Keratinocyte (primary cell): ENCODE data around the gene MLLT10. TPM values are rescaled to one million over a fixed set of nuclear protein-coding genes. Genes with fewer than 3 reads are reported as not detected.

Experiments used
- DNase-seq: peaks from one replicate; pipeline ENCODE4 v3.0.0-alpha.2; 2011; ENCODE audit warnings: low read depth, missing footprints, low spot score
- FAIRE-seq: peaks from 2 replicates; lab custom pipeline; 2011; peaks lifted over from hg19 to GRCh38; lab: Jason Lieb, UNC
- H2AFZ ChIP-seq: 2 replicates; pipeline ENCODE4 v1.6.0; 2012; ENCODE audit warnings: low read length, control low read depth, inconsistent platforms; ENCODE audit not compliant: control insufficient read depth
- H3K27ac ChIP-seq: 2 replicates; pipeline ENCODE4 v1.5.1; 2011; ENCODE audit warnings: low read length; ENCODE audit not compliant: control insufficient read depth, insufficient read depth
- H3K27me3 ChIP-seq: 3 replicates; pipeline ENCODE4 v1.6.0; 2011; ENCODE audit warnings: low read length; ENCODE audit not compliant: control insufficient read depth, insufficient read depth; ENCODE audit errors: extremely low read depth
- H3K36me3 ChIP-seq, 2 experiments: 2 replicates in 1 of 2; 3 replicates in 1 of 2; pipeline ENCODE4 v1.5.1; 2011; ENCODE audit warnings: low read length in 2 of 2, mild to moderate bottlenecking in 1 of 2; ENCODE audit not compliant: control insufficient read depth in 2 of 2, insufficient read depth in 2 of 2; ENCODE audit errors: extremely low read depth in 1 of 2
- H3K4me1 ChIP-seq: 3 replicates; pipeline ENCODE4 v1.5.1; 2011; ENCODE audit warnings: low read length; ENCODE audit not compliant: control insufficient read depth, insufficient read depth; ENCODE audit errors: extremely low read depth
- H3K4me2 ChIP-seq: 3 replicates; pipeline ENCODE4 v1.6.0; 2011; ENCODE audit warnings: low read depth, low read length; ENCODE audit not compliant: control insufficient read depth, insufficient read depth; ENCODE audit errors: extremely low read depth
- H3K4me3 ChIP-seq, 3 experiments: fragments of 200-600 bp in 1 of 3; sonication (generic) in 1 of 3; 2 replicates in 2 of 3; 3 replicates in 1 of 3; pipeline ENCODE4 v1.5.1; 2011 to 2016; ENCODE audit warnings: low read length in 3 of 3, mild to moderate bottlenecking in 3 of 3, control low read depth in 2 of 3, inconsistent platforms in 1 of 3, low read depth in 1 of 3, mixed read lengths in 1 of 3, mixed run types in 1 of 3, moderate library complexity in 1 of 3; ENCODE audit not compliant: control insufficient read depth in 2 of 3, insufficient read depth in 2 of 3; ENCODE audit errors: extremely low read depth in 1 of 3
- H3K79me2 ChIP-seq: 2 replicates; pipeline ENCODE4 v1.6.0; 2012; ENCODE audit warnings: low read length; ENCODE audit not compliant: control insufficient read depth, insufficient read depth
- H3K9ac ChIP-seq: 3 replicates; pipeline ENCODE4 v1.6.0; 2011; ENCODE audit warnings: low read length; ENCODE audit not compliant: control insufficient read depth, insufficient read depth; ENCODE audit errors: extremely low read depth
- H3K9me1 ChIP-seq: 3 replicates; pipeline ENCODE4 v1.6.0; 2011; ENCODE audit warnings: low read length; ENCODE audit not compliant: control insufficient read depth, insufficient read depth; ENCODE audit errors: extremely low read depth
- H3K9me3 ChIP-seq: 2 replicates; pipeline ENCODE4 v1.5.1; 2012; ENCODE audit warnings: low read depth, low read length; ENCODE audit not compliant: control insufficient read depth
- H4K20me1 ChIP-seq: 3 replicates; pipeline ENCODE4 v1.6.0; 2011; ENCODE audit warnings: low read length; ENCODE audit not compliant: control insufficient read depth, insufficient read depth; ENCODE audit errors: extremely low read depth
- EZH2 ChIP-seq: IDR thresholded peaks from one replicate; pipeline ENCODE4 v1.6.1; 2012; ENCODE audit warnings: inconsistent platforms, mild to moderate bottlenecking, low read length, moderate library complexity
- dilution Hi-C: fragments of 300-500 bp; cut with MboI; formaldehyde crosslinking; loops from one replicate; pipeline ENCODE4 v1.7.0; 2020; ENCODE audit warnings: low sequenced_read_pairs; ENCODE audit not compliant: extremely low pct_ligation_motif_present
- polyA plus RNA-seq, 5 experiments: library from polyadenylated mRNA; depleted of rRNA in 3 of 5; stranded (reverse) in 3 of 5; stranded (forward) in 1 of 5; unstranded in 1 of 5; fragments of >200 nt; gene quantifications; 1 replicate in 1 of 5; 2 replicates in 3 of 5; 3 replicates in 1 of 5; pipeline versions ENCODE4 v1.2.1 to v1.2.3, GENCODE V29; 2011 to 2012; ENCODE audit warnings: missing spikeins in 2 of 5, low read depth in 1 of 5, low replicate concordance in 1 of 5
- TF ChIP-seq, protein P1 (sequence below), 3 experiments: IDR thresholded peaks in 1 of 3; conservative IDR thresholded peaks in 1 of 3; optimal IDR thresholded peaks in 1 of 3; 2 replicates in 2 of 3; 3 replicates in 1 of 3; pipeline versions ENCODE3 to v1.5.1; 2011; ENCODE audit warnings: low read length in 3 of 3, mild to moderate bottlenecking in 3 of 3, moderate library complexity in 2 of 3, control low read depth in 1 of 3, inconsistent platforms in 1 of 3; ENCODE audit not compliant: insufficient read depth in 2 of 3; ENCODE audit errors: extremely low read depth in 1 of 3

Gene MLLT10
- polyA plus RNA-seq, 1 donor (not counting 4 experiments of a cell fraction or from before 2014, with no cell fraction given), result 40.2 TPM

DNA sequence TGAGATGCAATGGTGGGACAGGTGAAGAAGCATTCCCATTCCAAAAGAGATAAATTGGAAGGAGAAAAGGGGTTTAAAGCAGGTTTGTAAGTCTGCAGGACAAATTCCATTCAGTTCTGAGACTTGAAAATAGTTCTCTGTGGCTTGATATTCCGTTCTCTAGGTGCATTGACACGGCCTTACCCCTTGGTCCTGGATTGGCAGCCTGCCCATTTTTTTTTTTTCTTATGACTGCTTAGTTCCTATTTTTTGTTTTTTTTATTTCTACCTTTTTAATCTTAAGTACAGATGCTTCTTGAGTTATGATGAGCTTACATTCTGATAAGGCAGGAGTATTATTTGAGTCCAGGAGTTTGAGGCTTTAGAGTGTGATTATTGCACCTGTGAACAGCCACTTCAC, 70.6 kb downstream of the MLLT10 start:
- Histone ChIP-seq H4K20me1 (no peaks in the 10 kb centered on the region), H3K9me3 (no peaks in the 10 kb centered on the region), H3K79me2 (peaks cover 58% of the 10 kb centered on the region), H3K4me1 (peaks cover 4% of the 10 kb centered on the region), H3K9ac (no peak overlapping the region), H3K36me3 (peaks cover 0 to 1% of the 10 kb centered on the region in 2 experiments), H3K4me2 (no peak overlapping the region), H3K9me1 (no peaks in the 10 kb centered on the region), H3K27ac (no peak overlapping the region), H2AFZ (no peak overlapping the region), H3K27me3 (no peaks in the 10 kb centered on the region), H3K4me3 (no peak overlapping the region)
- dilution Hi-C loops, result no loop called here
- DNase-seq (no peak), FAIRE-seq (no peak)
- TF ChIP-seq, protein P1, sequence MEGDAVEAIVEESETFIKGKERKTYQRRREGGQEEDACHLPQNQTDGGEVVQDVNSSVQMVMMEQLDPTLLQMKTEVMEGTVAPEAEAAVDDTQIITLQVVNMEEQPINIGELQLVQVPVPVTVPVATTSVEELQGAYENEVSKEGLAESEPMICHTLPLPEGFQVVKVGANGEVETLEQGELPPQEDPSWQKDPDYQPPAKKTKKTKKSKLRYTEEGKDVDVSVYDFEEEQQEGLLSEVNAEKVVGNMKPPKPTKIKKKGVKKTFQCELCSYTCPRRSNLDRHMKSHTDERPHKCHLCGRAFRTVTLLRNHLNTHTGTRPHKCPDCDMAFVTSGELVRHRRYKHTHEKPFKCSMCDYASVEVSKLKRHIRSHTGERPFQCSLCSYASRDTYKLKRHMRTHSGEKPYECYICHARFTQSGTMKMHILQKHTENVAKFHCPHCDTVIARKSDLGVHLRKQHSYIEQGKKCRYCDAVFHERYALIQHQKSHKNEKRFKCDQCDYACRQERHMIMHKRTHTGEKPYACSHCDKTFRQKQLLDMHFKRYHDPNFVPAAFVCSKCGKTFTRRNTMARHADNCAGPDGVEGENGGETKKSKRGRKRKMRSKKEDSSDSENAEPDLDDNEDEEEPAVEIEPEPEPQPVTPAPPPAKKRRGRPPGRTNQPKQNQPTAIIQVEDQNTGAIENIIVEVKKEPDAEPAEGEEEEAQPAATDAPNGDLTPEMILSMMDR (optimal IDR thresholded peaks at IDR 0.05 in 1 of 3, IDR thresholded peaks at IDR 0.05 in 1 of 3, conservative IDR thresholded peaks at IDR 0.05 in 1 of 3; ENCODE audit: extremely low read depth in 1 of 3, insufficient read depth in 2 of 3, low read length in 3 of 3), result no peak
- no peak for TF ChIP-seq EZH2

DNA sequence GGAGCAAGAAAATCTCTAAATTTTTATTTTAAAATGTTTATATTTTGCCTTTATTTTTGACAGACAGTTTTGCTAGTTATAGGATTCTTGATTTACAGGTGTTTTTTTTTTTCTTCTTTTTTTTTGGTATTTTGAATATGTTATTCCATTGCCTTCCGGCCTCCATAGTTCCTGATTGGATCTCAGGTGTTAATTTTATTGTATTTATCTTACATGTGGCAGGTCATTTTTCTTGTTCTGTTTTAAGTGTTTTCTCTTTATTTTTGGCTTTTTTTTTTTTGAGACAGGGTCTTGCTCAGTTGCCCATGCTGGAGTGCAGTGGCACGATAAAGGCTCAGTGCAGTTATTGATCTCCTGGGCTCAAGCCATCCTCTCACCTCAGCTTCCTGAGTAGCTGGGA, 73.9 kb downstream of the MLLT10 start:
- H3K9me1 ChIP-seq, result no peaks in the 10 kb centered on the region
- no peaks in the 10 kb centered on the region for H3K4me1 ChIP-seq
- H3K36me3 ChIP-seq, result peaks cover 0 to 2% of the 10 kb centered on the region in 2 experiments
- H4K20me1 ChIP-seq, result peaks cover 3% of the 10 kb centered on the region
- no peak for TF ChIP-seq EZH2
- TF ChIP-seq, protein P1 (optimal IDR thresholded peaks at IDR 0.05 in 1 of 3, IDR thresholded peaks at IDR 0.05 in 1 of 3, conservative IDR thresholded peaks at IDR 0.05 in 1 of 3; ENCODE audit: extremely low read depth in 1 of 3, insufficient read depth in 2 of 3, low read length in 3 of 3), result no peak
- peaks cover 44% of the 10 kb centered on the region for H3K79me2 ChIP-seq
- H3K9me3 ChIP-seq, result no peaks in the 10 kb centered on the region
- DNase-seq (no peak), FAIRE-seq (no peak)
- H3K27me3 ChIP-seq, result no peaks in the 10 kb centered on the region
- H3K4me3 ChIP-seq, result no peak overlapping the region
- H3K4me2 ChIP-seq, result no peak overlapping the region
- dilution Hi-C loops, result no loop called here
- no peak overlapping the region for H3K9ac ChIP-seq
- no peak overlapping the region for H2AFZ ChIP-seq
- H3K27ac ChIP-seq, result no peak overlapping the region
